Lower leg skin (tissue), 3 donors: ENCODE measurements around the gene GAN.

ENCODE experiments used
- POLR2A ChIP-seq, 2 donors: fragments of 450-650 bp; IDR thresholded peaks; one replicate each; pipeline ENCODE4 v1.6.1; 2016 to 2017; ENCODE audit warnings: antibody characterized with exemption in 2 of 2, mild to moderate bottlenecking in 1 of 2, moderate library complexity in 1 of 2
- TF ChIP-seq, protein P1 (sequence below), 3 donors: fragments of 450-650 bp; IDR thresholded peaks; one replicate each; pipeline ENCODE4 v1.5.1; 2016; ENCODE audit warnings: antibody characterized with exemption in 3 of 3, mild to moderate bottlenecking in 3 of 3, moderate library complexity in 2 of 3

DNA sequence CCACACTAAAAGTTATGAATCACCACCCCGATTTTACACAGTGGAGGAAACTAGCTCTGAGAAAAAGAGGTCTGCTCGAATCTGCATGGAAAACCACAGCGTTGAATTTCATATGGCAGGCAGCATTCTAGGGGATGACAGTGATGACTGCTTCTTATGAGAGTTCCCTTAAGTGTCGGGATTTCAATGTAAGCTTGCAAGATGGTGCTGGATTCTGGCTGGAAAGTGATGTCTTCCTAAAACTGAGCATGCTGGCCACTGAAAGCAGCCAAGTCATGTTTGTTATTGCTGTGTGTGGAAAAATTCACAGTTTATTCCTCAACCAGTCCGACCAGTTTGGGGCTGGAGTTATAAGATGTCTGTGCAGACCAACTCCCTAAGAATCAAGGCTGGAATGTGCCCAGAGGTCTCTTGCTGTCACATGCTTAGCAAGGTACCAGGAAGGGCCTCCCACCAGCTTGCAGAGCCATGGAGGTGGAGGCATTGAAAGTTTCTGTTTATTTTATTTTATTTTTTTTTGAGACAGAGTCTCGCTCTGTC lies 37.2 kb upstream of the GAN start:
- TF ChIP-seq, protein P1, sequence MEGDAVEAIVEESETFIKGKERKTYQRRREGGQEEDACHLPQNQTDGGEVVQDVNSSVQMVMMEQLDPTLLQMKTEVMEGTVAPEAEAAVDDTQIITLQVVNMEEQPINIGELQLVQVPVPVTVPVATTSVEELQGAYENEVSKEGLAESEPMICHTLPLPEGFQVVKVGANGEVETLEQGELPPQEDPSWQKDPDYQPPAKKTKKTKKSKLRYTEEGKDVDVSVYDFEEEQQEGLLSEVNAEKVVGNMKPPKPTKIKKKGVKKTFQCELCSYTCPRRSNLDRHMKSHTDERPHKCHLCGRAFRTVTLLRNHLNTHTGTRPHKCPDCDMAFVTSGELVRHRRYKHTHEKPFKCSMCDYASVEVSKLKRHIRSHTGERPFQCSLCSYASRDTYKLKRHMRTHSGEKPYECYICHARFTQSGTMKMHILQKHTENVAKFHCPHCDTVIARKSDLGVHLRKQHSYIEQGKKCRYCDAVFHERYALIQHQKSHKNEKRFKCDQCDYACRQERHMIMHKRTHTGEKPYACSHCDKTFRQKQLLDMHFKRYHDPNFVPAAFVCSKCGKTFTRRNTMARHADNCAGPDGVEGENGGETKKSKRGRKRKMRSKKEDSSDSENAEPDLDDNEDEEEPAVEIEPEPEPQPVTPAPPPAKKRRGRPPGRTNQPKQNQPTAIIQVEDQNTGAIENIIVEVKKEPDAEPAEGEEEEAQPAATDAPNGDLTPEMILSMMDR (IDR thresholded peaks at IDR 0.05) = no peak
- no peak for TF ChIP-seq POLR2A (IDR thresholded peaks at IDR 0.05)
